A673 (cell line): Measurements from ENCODE around the gene SAYSD1. TPM values are rescaled to one million over a fixed set of nuclear protein-coding genes. Genes with fewer than 3 reads are reported as not detected.

Source experiments
- BruUV-seq: library from RNA; stranded (reverse); fragments of 400-500 nt; replicated peaks from 2 replicates; lab custom pipeline; 2021; lab: Mats Ljungman, UMichigan
- CTCF ChIA-PET: fragments of 300-600 bp; sonication (Branson Sonifier 250); formaldehyde crosslinking; loops from one replicate; lab custom pipeline; 2022; ENCODE audit warnings: antibody characterized with exemption; lab: Charles Lee
- POLR2A ChIA-PET: fragments of 300-600 bp; sonication (Branson Sonifier 250); formaldehyde crosslinking; loops from one replicate; lab custom pipeline; 2022; ENCODE audit warnings: antibody characterized with exemption; ENCODE audit not compliant: low non-redundant PET; lab: Charles Lee
- DNase-seq: peaks from one replicate; pipeline ENCODE4 v3.0.0-alpha.2; 2015; ENCODE audit warnings: low spot score
- H3K27ac ChIP-seq: fragments of 200-600 bp; sonication (generic); 2 replicates; pipeline ENCODE4 v1.5.1; 2016; ENCODE audit warnings: mixed run types, low read depth, mild to moderate bottlenecking, mixed read lengths, antibody characterized with exemption, low read length; ENCODE audit not compliant: poor library complexity, severe bottlenecking
- H3K27me3 ChIP-seq: fragments of 200-600 bp; sonication (generic); replicated peaks from 2 replicates; pipeline ENCODE4 v1.6.1; 2017; ENCODE audit warnings: mixed run types, low read depth, mild to moderate bottlenecking, mixed read lengths, antibody characterized with exemption, low read length; ENCODE audit not compliant: insufficient read depth, poor library complexity
- H3K36me3 ChIP-seq: fragments of 200-600 bp; sonication (generic); 2 replicates; pipeline ENCODE4 v1.6.1; 2016; ENCODE audit warnings: mixed run types, mild to moderate bottlenecking, mixed read lengths, antibody characterized with exemption, low read length; ENCODE audit not compliant: insufficient read depth, poor library complexity, severe bottlenecking
- H3K4me1 ChIP-seq: fragments of 200-600 bp; sonication (generic); 2 replicates; pipeline ENCODE4 v1.6.1; 2017; ENCODE audit warnings: mixed run types, mild to moderate bottlenecking, mixed read lengths, antibody characterized with exemption, low read length; ENCODE audit not compliant: insufficient read depth, poor library complexity, severe bottlenecking
- H3K4me3 ChIP-seq: fragments of 200-600 bp; sonication (generic); 2 replicates; pipeline ENCODE4 v1.5.1; 2016; ENCODE audit warnings: low read depth, mixed run types, mild to moderate bottlenecking, mixed read lengths, low read length; ENCODE audit not compliant: poor library complexity, severe bottlenecking
- H3K9me3 ChIP-seq: fragments of 200-600 bp; sonication (generic); 2 replicates; pipeline ENCODE4 v1.6.1; 2016; ENCODE audit warnings: mixed run types, low read depth, mild to moderate bottlenecking, mixed read lengths, antibody characterized with exemption, low read length; ENCODE audit not compliant: poor library complexity, severe bottlenecking
- CTCF ChIP-seq: fragments of 300-800, 200-600 bp; sonication (generic); conservative IDR thresholded peaks from 2 replicates; pipeline ENCODE4 v1.5.1; 2017; ENCODE audit warnings: low read depth, mild to moderate bottlenecking, antibody characterized with exemption, low read length, moderate library complexity, mixed read lengths
- EZH2 ChIP-seq: fragments of 200-600 bp; sonication (generic); IDR thresholded peaks from 2 replicates; pipeline ENCODE4 v1.6.1; 2017; ENCODE audit warnings: borderline replicate concordance, low read depth, mild to moderate bottlenecking, mixed read lengths, antibody characterized with exemption, low read length; ENCODE audit not compliant: poor library complexity, severe bottlenecking
- intact Hi-C: fragments of 100-400 bp; cut with micrococcal nuclease; formaldehyde crosslinking; loops from one replicate; pipeline ENCODE4 v1.10.0; 2022; ENCODE audit not compliant: unreplicated experiment
- total RNA-seq: library from RNA; stranded (reverse); gene quantifications from 2 replicates; pipeline ENCODE4 v1.2.3, GENCODE V29; 2021

The SAYSD1 gene
- total RNA-seq, 1 experiment from 2014 or later, result 16.2 TPM

GRCh38 chr6:39073471-39074355 is 41.3 kb downstream of the SAYSD1 start:
- Histone ChIP-seq H3K9me3 (no peaks in the 10 kb centered on the region), H3K27me3 (no peaks in the 10 kb centered on the region), H3K4me1 (no peaks in the 10 kb centered on the region), H3K36me3 (no peaks in the 10 kb centered on the region), H3K27ac (no peak overlapping the region), H3K4me3 (no peak overlapping the region)
- no TSS peak for BruUV-seq
- intact Hi-C loops, result no loop called here
- ChIA-PET CTCF (no interaction called here), POLR2A (no interaction called here)
- no peak for DNase-seq
- TF ChIP-seq CTCF (no peak), EZH2 (no peak)

- CTCF ChIA-PET, result no interaction called here
- intact Hi-C loops, result no loop called here
- no TSS peak for BruUV-seq
Measured at GRCh38 chr6:39072830-39073229, 42.2 kb downstream of the SAYSD1 start.

GRCh38 chr6:39068391-39068790 is 46.6 kb downstream of the SAYSD1 start:
- no peak for DNase-seq
- ChIA-PET CTCF (no interaction called here), POLR2A (no interaction called here)
- H3K9me3 ChIP-seq, result no peaks in the 10 kb centered on the region
- no peak for TF ChIP-seq CTCF
- TF ChIP-seq EZH2, result no peak
- no peaks in the 10 kb centered on the region for H3K36me3 ChIP-seq
- peaks cover 3% of the 10 kb centered on the region for H3K27me3 ChIP-seq
- intact Hi-C loops, result no loop called here
- no peak overlapping the region for H3K4me3 ChIP-seq
- BruUV-seq, result no TSS peak
- no peaks in the 10 kb centered on the region for H3K4me1 ChIP-seq
- no peak overlapping the region for H3K27ac ChIP-seq

More at GRCh38 chr6:39072830-39073229, 42.2 kb downstream of the SAYSD1 start:
- no peak for TF ChIP-seq EZH2
- no peak for TF ChIP-seq CTCF
- Histone ChIP-seq H3K27me3 (no peaks in the 10 kb centered on the region), H3K9me3 (no peaks in the 10 kb centered on the region), H3K36me3 (no peaks in the 10 kb centered on the region), H3K27ac (no peak overlapping the region), H3K4me3 (no peak overlapping the region), H3K4me1 (no peaks in the 10 kb centered on the region)
- POLR2A ChIA-PET, result no interaction called here
- DNase-seq, result no peak
